DOHH2 (cell line): ENCODE results near the gene PARL.

Source experiments
- H3F3A ChIP-seq: fragments of 200-600 bp; sonication (generic), shearing (Covaris generic); 2 replicates; pipeline ENCODE4 v1.6.0; 2016; ENCODE audit warnings: antibody characterized with exemption, mild to moderate bottlenecking; ENCODE audit not compliant: control insufficient read depth, insufficient read depth
- H3K27ac ChIP-seq: fragments of 200-600 bp; sonication (generic); 2 replicates; pipeline ENCODE4 v1.5.1; 2014; ENCODE audit warnings: low read depth, mild to moderate bottlenecking, low read length, moderate library complexity
- H3K27me3 ChIP-seq: fragments of 200-600 bp; sonication (generic); 2 replicates; pipeline ENCODE4 v1.6.1; 2014; ENCODE audit warnings: mild to moderate bottlenecking, low read length, mixed read lengths; ENCODE audit not compliant: control insufficient read depth
- H3K36me3 ChIP-seq: fragments of 200-600 bp; sonication (generic); 2 replicates; pipeline ENCODE4 v1.6.1; 2014; ENCODE audit warnings: mild to moderate bottlenecking, low read length, moderate library complexity, mixed read lengths; ENCODE audit not compliant: control insufficient read depth
- H3K4me1 ChIP-seq: fragments of 200-600 bp; sonication (generic); 2 replicates; pipeline ENCODE4 v1.6.1; 2014; ENCODE audit warnings: mild to moderate bottlenecking, low read length, mixed read lengths; ENCODE audit not compliant: control insufficient read depth
- H3K4me2 ChIP-seq: fragments of 200-600 bp; sonication (generic); 2 replicates; pipeline ENCODE4 v1.6.0; 2014; ENCODE audit warnings: mild to moderate bottlenecking, low read length, moderate library complexity
- H3K4me3 ChIP-seq: fragments of 200-600 bp; sonication (generic); 2 replicates; pipeline ENCODE4 v1.5.1; 2014; ENCODE audit warnings: mild to moderate bottlenecking, low read length, mixed read lengths
- H3K79me2 ChIP-seq: fragments of 200-600 bp; sonication (generic); 2 replicates; pipeline ENCODE4 v1.6.1; 2014; ENCODE audit warnings: mild to moderate bottlenecking, low read length, mixed read lengths; ENCODE audit not compliant: control insufficient read depth
- H3K9me2 ChIP-seq: fragments of 200-600 bp; sonication (generic); replicated peaks from 2 replicates; pipeline ENCODE4 v1.6.1; 2014; ENCODE audit warnings: mild to moderate bottlenecking, low read length, mixed read lengths; ENCODE audit not compliant: control insufficient read depth
- H3K9me3 ChIP-seq: fragments of 200-600 bp; sonication (generic); 2 replicates; pipeline ENCODE4 v1.6.1; 2014; ENCODE audit warnings: antibody characterized with exemption, low read length, mixed read lengths; ENCODE audit not compliant: control insufficient read depth, insufficient read depth
- H4K20me1 ChIP-seq: fragments of 200-600 bp; sonication (generic); 2 replicates; pipeline ENCODE4 v1.6.0; 2014; ENCODE audit warnings: low read depth, mild to moderate bottlenecking, antibody characterized with exemption, low read length, moderate library complexity; ENCODE audit not compliant: control insufficient read depth, insufficient read depth
- CTCF ChIP-seq: fragments of 200-600 bp; sonication (generic); IDR thresholded peaks from one replicate; pipeline ENCODE4 v1.5.1; 2014; ENCODE audit warnings: antibody characterized with exemption, mild to moderate bottlenecking, low read depth, low read length; ENCODE audit not compliant: poor library complexity, severe bottlenecking
- EZH2phosphoT487 ChIP-seq: fragments of 200-600 bp; sonication (generic); IDR thresholded peaks from 2 replicates; pipeline ENCODE4 v1.6.1; 2017; ENCODE audit warnings: borderline replicate concordance, mild to moderate bottlenecking, antibody characterized with exemption, low read length, moderate library complexity, mixed read lengths

PARL gene

DNA sequence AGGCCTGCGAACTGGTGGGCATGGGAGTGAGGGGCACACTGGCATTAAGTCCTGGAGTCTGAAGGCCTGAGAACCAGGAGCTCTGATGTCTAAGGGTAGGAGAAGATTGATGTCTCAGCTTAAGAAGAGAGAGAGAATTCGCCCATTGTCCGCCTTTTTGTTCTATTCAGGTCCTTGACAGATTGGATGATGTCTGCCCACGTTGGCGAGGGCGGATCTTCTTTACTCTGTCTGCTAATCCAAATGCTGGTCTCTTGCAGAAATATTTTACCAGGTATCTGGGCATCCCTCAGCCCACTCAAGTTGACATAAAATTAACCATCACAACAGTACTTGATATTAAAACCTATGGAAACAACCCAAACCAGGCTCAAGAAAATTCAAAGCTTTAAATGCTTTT lies 103.4 kb downstream of the PARL start:
- H4K20me1 ChIP-seq = no peaks in the 10 kb centered on the region
- H3K27ac ChIP-seq = no peak overlapping the region
- H3K4me2 ChIP-seq = no peak overlapping the region
- H3K36me3 ChIP-seq = peaks cover 83% of the 10 kb centered on the region
- no peak overlapping the region for H3K4me3 ChIP-seq
- peaks cover 16% of the 10 kb centered on the region for H3K79me2 ChIP-seq
- peaks cover 8% of the 10 kb centered on the region; the same call in 1 of the 2 replicates for H3F3A ChIP-seq
- TF ChIP-seq EZH2phosphoT487 (no peak), CTCF (no peak)
- H3K4me1 ChIP-seq = peaks cover 15% of the 10 kb centered on the region
- H3K9me2 ChIP-seq = no peaks in the 10 kb centered on the region
- no peaks in the 10 kb centered on the region for H3K9me3 ChIP-seq
- no peaks in the 10 kb centered on the region for H3K27me3 ChIP-seq

DNA sequence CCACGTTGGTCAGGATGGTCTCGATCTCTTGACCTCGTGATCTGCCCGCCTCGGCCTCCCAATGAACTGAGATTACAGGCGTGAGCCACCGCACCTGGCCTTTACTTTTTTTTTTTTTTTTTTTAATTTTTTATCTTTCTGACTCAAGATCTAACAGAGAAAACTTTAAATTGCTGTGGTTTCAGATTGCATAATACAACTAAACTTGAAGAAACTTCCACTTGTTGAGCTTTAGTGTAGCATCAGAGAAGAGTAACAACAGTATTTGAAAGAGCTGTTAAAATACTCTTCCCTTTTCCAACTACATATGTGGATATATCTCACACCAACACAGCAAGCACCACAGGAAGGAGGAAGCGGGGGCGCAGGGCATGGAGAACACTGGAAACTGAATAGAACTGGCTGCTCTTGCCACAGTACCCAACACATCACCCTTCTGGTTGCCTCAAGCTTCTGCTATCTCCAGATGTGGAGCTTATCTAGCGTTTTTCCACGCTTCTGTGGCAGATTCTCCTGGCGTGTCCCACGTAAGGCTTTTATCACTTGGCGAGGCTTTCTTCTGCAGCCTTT lies 104.7 kb downstream of the PARL start:
- H3K27ac ChIP-seq = no peak overlapping the region
- no peaks in the 10 kb centered on the region for H3K27me3 ChIP-seq
- no peaks in the 10 kb centered on the region for H4K20me1 ChIP-seq
- no peaks in the 10 kb centered on the region for H3K9me3 ChIP-seq
- peaks cover 8% of the 10 kb centered on the region; the same call in 1 of the 2 replicates for H3F3A ChIP-seq
- no peaks in the 10 kb centered on the region for H3K9me2 ChIP-seq
- peaks cover 15% of the 10 kb centered on the region for H3K4me1 ChIP-seq
- H3K4me3 ChIP-seq = no peak overlapping the region
- peaks cover 16% of the 10 kb centered on the region for H3K79me2 ChIP-seq
- no peak overlapping the region for H3K4me2 ChIP-seq
- TF ChIP-seq EZH2phosphoT487 = no peak
- no peak for TF ChIP-seq CTCF
- peaks cover 88% of the 10 kb centered on the region for H3K36me3 ChIP-seq
